ENCODE results near the gene CD3D.
"Not testable (repeated sequence)": the region's sequence is repeated elsewhere in the genome, so short reads cannot be mapped to it uniquely, and the experiment has no call there.

The CD3D gene

DNA sequence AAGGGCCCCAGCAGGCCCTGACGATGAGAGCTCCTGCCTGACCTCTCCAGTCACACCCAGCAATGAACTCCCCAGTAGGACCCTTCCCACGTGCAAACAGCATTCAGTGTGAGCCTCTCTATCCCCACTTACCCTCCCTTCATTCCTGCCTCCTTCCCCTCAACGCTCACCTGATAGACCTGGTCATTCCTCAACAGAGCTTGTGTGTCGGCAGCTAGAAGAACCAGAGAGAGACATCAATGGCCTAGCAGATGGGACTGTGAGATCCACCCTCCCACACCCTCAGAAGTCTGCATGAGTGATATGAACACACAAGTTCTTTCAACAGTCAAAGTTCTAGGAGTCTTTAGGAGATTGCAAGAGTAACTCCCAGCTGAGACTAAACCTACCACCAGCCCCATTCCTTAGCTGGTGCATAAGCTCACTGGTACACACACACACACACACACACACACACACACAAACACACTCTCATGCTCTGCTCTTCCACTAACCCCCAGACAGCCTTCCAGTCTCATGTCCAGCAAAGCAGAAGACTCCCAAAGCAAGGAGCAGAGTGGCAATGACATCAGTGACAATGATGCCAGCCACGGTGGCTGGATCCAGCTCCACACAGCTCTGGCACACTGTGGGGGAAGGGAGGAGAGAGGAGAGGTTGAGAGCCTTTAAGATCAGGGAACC is 3.1 kb downstream of the CD3D start:
- DNase-seq (ENCODE audit: low spot score): no peak

- DNase-seq (ENCODE audit: low spot score): no peak
Observed at GRCh38 chr11:118338637-118339061, 3.9 kb downstream of the CD3D start.

DNA sequence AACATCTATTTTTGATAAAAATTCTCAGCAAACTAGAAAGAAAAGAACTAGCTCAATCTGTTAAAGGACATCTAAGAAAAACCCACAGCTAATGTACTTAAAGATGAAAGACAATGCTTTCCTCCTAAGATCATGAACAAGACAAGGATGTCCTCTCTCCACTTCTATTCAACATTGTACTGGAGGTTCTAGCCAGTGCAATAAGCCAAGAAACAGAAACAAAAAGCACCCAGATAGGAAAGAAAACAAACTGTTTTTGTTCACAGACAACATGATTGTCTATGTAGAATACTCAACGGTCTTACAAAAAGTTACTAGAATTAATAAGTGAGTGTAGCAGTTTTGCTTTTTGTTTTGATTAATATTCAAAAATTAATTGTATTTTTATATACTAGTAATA is 7.8 kb downstream of the CD3D start:
- DNase-seq (ENCODE audit: low spot score): no peak

GRCh38 chr11:118328745-118329144 is 13.8 kb downstream of the CD3D start:
- no peak for DNase-seq (ENCODE audit: low spot score)

DNA sequence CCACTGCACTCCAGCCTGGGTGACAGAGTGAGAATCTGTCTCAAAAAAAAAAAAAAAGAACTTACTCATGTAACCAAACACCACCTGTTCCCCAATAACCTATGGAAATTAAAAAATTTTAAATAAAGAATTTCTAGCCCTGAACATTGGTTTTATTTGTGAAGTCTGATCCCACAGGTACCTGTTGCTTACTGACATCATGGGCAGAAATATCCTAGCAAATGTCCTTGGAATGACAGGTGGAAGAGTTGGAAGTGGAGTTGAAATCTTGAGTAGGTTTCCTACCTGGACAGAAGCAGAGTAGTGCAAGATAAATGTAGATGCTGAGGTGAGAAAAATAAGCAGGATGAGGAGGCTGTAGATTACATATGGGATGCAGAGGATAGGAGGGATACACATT is 17.2 kb downstream of the CD3D start:
- DNase-seq (ENCODE audit: low spot score): no peak

DNA sequence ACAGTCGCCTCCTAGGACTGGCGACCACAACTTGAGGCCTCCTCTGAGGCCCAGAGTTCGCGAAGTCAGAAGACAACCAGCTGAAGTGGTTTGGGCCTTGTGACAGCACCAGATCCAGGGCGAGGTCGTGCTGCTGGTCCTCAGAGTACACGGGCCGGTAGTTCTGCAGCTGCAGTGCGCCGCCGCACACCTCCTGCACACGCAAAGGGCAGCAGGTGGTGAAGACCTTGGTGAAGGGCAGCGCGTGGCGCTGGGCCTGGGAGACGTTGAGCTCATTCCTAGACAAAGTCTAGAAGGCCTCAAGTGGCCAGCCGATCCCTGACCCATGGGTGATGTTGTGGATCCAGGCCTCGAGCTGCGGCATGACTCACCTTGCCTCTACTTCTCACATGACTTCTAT is 19.8 kb downstream of the CD3D start:
- no peak for DNase-seq (ENCODE audit: low spot score)

GRCh38 chr11:118321386-118322082 is 21.0 kb downstream of the CD3D start:
- DNase-seq (ENCODE audit: low spot score): no peak

- no peak for DNase-seq (ENCODE audit: low spot score)
Observed at GRCh38 chr11:118320515-118320914, 22.0 kb downstream of the CD3D start.

DNA sequence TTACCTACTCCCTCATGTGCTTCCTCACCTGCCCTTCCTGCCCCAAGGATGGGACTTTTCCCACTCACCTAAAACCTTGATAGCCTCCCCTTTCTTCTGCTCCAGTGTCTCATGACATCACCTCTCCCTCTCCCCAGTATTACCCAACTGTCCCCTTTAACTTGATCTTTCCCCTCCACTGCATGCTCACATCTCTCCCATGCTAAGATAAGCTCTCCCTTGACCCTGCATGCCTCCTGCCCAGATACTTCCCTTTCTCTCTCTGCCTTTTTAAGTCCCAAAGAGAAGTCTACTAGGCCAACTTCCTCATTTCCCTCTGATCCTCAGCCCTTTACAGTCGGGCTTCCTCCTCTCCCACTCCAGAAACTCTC is 23.2 kb downstream of the CD3D start:
- no peak for DNase-seq (ENCODE audit: low spot score)

- no peak for DNase-seq (ENCODE audit: low spot score)
Observed at GRCh38 chr11:118318581-118319336, 23.7 kb downstream of the CD3D start.

- no peak for DNase-seq (ENCODE audit: low spot score)
Observed at GRCh38 chr11:118318124-118318523, 24.4 kb downstream of the CD3D start.

GRCh38 chr11:118314988-118315411 is 27.5 kb downstream of the CD3D start:
- DNase-seq (ENCODE audit: low spot score): peak; percentile 9

DNA sequence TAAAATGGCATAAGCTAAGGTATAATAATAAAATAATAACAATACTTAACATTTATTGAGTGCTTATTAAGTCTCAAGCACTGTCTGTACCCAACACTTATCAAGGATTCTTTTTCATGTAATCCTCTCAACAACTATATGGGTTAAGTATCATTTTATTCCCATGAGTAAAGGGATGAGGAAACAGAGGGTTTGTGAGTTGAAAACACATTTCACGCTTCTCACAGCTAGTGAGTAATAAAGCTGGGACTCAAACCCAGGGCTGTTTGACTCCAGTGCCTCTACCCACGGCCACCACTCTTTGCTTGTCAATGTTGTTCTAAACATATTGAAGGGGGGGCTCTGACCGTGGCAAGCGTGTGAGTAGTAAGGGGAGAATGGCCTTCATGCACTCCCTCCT is 29.3 kb downstream of the CD3D start:
- DNase-seq (ENCODE audit: low spot score): no peak

DNA sequence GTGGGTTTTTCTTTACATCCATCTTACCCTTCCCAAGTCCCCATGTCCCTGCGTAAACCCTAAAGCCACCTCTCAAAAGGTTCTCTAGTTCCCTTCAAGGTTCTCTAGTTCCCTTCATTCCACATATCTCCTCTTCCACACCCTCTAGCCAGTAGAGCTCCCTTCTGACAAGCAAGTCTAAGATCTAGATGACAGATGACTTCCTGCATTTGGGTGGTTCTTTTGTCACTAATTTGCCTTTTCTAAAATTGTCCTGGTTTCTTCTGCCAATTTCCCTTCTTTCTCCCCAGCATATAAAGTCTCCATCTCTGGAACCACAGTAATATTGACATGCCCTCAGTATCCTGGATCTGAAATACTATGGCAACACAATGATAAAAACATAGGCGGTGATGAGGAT is 30.2 kb downstream of the CD3D start:
- DNase-seq (ENCODE audit: low spot score): no peak

- no peak for DNase-seq (ENCODE audit: low spot score)
Observed at GRCh38 chr11:118311518-118311917, 31.0 kb downstream of the CD3D start.

DNA sequence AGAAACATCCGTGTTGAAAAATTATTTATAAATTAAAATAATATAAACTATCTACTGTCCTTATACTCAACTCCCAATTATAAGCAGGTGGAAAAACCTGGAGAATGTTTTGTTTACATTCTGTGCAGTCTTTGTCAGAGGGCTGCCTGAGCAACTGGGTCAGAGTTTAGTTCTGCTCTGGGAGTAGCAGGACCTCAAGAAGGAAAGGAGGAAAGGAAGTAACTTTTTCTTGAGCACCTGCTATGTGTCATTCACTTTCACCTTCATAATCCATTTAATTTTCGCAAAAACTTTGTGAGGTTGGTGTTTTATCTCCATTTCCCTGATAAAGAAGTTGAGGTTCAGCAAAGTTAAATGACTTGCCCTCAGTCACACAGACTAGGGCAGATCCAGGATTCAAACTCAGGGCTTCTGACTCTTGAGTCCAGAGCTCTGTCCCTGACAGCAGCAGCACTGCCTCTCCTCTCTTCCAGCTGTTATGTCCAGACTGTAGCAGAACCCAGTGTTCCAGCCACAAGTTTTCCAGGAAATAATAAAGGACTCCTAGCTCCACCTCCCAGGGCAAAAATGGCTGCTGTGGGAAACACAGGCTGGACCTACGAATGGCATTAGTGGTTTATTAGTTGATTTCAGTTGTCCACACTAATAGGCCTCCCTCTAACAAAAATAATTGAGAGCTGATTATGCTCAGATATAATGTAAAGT is 31.6 kb downstream of the CD3D start:
- DNase-seq (ENCODE audit: low spot score): no peak

- DNase-seq (ENCODE audit: low spot score): no peak
Observed at GRCh38 chr11:118310271-118310670, 32.2 kb downstream of the CD3D start.

DNA sequence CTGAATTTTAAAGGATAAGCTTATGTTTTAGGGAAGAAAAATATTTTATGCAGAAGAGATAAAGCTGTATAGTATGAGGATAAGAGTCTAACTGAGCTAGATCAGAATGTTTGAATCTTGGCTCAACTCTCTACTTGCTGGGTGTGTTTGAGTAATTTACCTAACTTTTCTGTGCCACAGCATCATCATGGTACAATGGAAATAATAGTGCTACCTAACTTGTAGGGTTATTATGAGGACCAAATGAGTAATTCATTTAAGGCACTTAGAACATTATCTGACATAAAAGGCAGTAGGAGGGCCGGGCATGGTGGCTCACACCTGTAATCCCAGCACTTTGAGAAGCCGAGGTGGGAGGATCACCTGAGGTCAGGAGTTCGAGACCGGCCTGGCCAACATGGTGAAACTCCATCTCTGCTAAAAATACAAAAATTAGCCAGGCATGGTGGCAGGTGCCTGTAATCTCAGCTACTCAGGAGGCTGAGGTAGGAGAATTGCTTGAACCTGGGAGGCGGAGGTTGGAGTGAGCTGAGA is 33.4 kb downstream of the CD3D start:
- not testable (repeated sequence) for DNase-seq (ENCODE audit: low spot score)

DNA sequence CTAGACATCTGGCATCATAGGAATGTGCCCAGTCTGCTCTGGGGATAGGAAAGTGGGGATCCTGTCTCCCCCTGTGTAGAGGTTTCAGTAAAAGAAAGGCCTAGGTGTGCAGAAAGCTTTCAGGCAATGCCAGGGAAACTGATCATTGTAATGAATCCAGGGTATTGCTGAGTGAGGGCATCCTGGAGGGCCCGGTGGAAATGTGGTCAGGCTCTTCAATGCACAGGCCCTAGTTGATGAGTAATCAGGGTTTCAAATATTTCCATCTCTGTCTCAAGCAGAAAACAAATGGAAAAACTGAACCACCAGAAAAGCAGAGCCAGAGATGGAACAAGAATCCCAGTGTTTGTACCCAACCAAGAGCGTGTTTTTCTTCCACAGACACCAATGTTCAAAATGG is 35.9 kb downstream of the CD3D start:
- peak; percentile 10 for DNase-seq (ENCODE audit: low spot score)

- DNase-seq (ENCODE audit: low spot score): no peak
Observed at GRCh38 chr11:118305726-118306125, 36.8 kb downstream of the CD3D start.

DNA sequence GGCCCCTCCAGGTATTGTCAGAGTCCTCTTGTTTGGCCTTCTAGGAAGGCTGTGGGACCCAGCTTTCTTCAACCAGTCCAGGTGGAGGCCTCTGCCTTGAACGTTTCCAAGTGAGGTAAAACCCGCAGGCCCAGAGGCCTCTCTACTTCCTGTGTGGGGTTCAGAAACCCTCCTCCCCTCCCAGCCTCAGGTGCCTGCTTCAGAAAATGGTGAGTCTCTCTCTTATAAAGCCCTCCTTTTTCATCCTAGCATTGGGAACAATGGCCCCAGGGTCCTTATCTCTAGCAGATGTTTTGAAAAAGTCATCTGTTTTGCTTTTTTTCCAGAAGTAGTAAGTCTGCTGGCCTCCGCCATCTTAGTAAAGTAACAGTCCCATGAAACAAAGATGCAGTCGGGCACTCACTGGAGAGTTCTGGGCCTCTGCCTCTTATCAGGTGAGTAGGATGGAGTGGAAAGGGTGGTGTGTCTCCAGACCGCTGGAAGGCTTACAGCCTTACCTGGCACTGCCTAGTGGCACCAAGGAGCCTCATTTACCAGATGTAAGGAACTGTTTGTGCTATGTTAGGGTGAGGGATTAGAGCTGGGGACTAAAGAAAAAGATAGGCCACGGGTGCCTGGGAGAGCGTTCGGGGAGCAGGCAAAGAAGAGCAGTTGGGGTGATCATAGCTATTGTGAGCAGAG is 37.8 kb downstream of the CD3D start, which contains the start of gene CD3E:
Gene CD3E (plus strand): TSS at position 163 of the 681 bp plus-strand sequence. CDS start 223 bp downstream, at position 386.
- DNase-seq (ENCODE audit: low spot score): no peak

- no peak for DNase-seq (ENCODE audit: low spot score)
Observed at GRCh38 chr11:118304227-118304567, 38.3 kb downstream of the CD3D start.
